Activated CD8-positive, alpha-beta memory T cell treated with anti-CD3 and anti-CD28 coated beads, Interleukin-2, amount 50 U/mL, for 1 hour (primary cell): ENCODE measurements around the gene COX4I2.
"Not testable (repeated sequence)": the region's sequence is repeated elsewhere in the genome, so short reads cannot be mapped to it uniquely, and the experiment has no call there.

Source experiments
- DNase-seq: peaks from one replicate; pipeline ENCODE4 v3.0.0-alpha.2; 2020; ENCODE audit errors: extremely low read depth

Gene COX4I2

DNA sequence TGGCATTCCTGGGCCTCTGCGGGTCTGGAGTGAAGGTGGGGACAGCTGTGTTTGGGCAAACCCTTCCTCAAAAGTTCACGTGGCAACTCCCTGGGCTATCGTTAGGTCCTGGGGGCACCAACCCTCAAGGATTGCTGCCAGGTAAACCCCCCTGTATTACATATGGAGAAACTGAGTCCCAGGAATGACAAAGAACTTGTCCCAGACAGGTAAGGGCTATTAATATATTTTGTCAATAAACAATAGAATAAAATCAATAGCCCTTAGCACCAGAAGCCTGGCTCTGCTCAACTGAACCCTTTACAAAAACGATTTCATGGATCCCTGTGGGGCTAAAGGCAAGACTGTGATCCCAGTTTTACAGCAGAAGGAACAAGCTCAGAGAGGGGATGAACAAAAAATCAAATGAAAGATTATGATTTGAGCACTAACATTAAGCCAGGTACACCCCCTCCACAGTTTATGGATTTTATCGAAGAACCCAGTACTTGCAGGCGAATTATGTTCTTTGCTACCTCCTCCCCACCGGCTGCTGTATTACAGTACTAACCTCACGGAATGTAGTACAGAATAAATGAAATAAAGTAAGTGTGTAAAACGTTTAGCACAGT is 30.0 kb upstream of the COX4I2 start:
- no peak for DNase-seq

DNA sequence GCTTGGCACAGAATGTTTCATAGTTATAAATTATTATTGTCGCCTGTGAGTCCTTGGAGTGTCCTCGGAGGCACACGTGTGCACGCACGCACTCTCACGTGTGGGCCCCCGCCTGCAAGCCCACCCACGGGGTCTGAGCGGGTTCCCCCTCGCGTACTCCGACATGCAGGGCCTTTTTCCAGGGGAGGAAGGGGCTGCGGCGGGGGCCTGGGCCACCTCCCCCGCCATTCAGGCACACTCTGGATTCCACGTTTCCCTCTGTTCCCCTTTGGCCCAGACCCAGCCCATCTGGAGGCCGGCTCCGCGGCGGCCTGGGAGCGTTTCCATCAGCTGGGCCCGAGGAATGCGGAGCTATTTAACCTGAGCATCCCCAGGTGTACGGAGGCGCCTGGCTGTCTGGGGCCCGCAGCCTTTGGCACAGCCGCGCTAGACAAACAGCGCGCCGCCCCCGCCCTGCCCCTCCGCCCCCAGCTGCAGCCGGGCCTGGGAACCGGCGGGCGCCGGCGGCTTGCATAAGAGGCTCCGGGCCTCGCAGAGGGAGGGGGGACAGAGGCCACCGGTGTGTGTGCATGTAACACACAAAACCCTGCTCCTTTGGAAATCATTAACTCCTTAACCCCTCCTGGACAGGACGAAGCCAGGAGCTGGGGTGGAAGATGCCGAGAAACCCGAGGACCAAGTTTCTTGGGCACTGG is 29.3 kb upstream of the COX4I2 start:
- no peak for DNase-seq

GRCh38 chr20:31612271-31612640 is 25.5 kb upstream of the COX4I2 start:
- not testable (repeated sequence) for DNase-seq

DNA sequence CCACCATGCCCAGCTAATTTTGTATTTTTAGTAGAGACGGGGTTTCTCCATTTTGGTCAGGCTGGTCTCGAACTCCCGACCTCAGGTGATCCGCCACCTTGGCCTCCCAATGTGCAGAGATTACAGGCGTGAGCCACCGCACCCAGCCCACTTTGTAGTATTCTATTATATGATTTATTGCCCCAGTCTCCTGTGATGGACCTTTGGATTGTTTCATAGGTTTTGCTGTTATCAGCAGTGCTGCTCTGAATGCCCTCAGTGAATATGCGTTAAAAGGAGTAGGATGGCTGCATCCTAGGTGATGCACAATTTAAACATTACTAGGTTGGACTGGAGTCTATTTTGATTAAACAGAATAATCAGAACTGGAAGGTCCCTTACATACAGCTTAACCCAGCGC is 22.3 kb upstream of the COX4I2 start:
- no peak for DNase-seq

GRCh38 chr20:31617432-31618104 is 20.1 kb upstream of the COX4I2 start:
- DNase-seq, result no peak

GRCh38 chr20:31620246-31620645 is 17.5 kb upstream of the COX4I2 start:
- no peak for DNase-seq

DNA sequence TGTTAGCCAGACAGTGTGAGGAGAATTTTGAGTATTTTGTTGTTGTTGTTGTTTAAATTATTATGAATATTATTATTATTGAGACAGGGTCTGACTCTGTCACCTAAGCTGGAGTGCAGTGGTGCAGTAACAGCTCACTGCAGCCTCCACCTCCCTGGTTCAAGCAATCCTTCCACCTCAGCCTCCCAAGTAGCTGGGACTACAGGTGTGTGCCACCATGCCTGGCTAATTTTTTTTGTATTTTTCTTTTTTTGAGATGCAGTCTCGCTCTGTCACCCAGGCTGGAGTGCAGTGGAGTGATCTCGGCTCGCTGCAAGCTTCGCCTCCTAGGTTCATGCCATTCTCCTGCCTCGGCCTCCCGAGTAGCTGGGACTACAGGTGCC is 14.6 kb upstream of the COX4I2 start:
- not testable (repeated sequence) for DNase-seq

GRCh38 chr20:31626534-31626933 is 11.2 kb upstream of the COX4I2 start:
- DNase-seq, result not testable (repeated sequence)

- not testable (repeated sequence) for DNase-seq
Observed at GRCh38 chr20:31628057-31628456, 9.7 kb upstream of the COX4I2 start.

DNA sequence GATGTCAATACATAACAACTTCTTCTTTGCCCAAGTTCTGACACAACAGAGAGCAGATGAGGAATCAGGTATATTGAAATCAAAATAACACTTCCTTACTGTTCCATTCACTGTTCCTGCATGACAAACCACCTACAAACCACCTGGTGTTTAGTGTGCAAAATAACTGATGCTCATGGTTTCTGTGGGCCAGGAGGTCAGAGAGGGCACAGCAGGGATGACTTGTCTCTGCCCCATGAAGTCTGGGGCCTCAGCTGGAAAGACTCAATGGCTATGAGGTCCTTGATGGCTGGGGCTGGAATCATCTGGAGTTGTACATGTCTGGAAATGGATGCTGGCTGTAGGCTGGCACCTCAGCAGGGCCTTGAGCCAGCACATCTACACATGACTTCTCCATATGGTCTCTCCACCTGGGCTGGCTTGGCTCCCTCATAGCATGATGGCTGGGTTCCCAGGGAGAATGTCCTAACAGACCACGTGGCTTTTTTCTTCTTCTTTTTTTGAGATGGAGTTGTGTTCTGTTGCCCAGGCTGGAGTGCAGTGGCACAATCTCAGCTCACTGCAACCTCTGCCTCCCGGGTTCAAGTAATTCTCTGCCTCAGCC is 7.4 kb upstream of the COX4I2 start:
- no peak for DNase-seq

DNA sequence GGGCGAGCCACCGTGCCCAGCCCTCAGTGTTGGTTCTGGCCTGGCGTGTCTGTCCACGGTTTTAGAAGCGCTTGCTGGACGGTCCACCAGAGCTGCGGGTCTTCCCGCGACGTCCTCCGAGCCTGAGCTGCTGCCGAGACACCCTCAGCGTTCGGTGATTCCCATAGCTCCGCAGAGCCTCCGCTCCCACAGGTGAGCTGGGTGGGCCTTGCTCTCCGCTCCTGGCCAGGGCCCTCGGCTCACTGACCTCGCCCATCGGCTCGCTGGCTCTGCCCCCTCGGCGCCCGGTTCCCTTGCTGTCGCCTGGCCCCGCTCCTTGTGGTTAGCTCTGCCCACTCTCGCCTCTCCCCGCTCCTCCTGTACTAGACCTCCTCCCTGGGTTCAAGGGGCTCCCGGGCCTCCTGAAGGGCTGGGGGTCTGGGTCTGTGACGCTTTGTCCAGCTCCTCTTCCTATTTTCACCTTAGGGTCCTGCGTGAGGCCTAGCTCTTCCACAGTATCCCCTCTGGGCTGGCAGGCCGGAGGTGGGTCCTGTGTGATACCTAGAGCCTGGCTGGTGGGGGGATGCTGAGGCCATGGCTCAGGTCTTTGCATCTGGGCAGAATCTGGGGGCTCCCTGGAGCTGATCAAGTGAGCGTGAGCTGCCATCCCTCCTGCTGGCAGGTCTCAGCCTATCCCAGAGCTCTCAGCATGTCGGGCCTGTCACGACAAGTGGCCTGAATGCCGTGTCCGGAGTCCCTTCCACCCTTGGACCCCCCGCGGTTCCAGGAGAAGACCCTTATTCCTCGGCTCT is 5.0 kb upstream of the COX4I2 start:
- no peak for DNase-seq

DNA sequence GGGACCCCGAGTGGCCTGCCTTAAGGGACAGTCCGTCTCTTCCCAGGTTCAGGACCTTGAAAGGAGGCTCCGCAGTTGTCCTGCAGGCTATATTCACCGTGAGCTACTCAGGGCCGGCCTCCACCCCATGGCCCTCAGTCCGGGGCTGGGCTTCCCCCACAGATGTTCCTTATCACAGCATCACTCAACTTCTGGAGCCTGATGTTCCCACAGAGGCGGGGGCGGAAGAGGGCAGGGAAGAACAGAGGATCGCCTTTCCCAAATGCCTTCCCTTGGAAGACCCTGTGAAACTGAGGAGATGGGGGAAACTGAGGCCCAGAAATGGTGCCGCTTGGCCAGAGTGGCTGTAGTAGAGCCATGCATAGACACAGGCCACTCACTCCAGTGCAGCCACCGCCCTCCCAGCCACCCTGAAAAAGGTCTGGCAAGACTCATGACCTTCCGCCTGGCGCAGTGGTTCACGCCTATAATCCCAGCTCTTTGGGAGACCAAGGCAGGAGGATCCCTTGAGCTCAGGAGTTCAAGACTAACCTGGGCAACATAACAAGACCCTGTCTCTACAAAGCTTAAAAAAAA is 4.3 kb upstream of the COX4I2 start:
- no peak for DNase-seq

DNA sequence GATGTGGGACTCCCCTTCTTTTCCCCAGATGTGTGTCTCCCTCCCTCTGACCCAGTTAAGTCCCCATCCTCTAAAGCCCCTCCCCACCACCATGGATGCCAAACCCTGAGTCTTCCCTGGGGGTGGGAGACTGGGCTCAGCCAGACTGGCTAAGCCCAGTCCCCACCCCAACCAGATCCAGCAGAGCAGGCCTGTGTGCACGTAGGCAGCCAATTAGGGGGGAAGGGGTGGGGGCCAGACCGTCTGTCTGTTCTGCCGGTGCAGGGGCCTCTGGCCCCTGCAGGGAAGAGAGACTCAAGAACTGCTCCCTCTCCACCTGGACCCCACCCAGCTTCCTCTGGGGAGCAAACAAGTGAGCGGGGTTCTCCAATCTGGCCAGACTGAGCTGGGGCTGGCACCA is 605 bp downstream of the COX4I2 start:
- no peak for DNase-seq

- no peak for DNase-seq
Observed at GRCh38 chr20:31638816-31639215, 1.1 kb downstream of the COX4I2 start.

GRCh38 chr20:31640259-31640658 is 2.5 kb downstream of the COX4I2 start:
- no peak for DNase-seq

DNA sequence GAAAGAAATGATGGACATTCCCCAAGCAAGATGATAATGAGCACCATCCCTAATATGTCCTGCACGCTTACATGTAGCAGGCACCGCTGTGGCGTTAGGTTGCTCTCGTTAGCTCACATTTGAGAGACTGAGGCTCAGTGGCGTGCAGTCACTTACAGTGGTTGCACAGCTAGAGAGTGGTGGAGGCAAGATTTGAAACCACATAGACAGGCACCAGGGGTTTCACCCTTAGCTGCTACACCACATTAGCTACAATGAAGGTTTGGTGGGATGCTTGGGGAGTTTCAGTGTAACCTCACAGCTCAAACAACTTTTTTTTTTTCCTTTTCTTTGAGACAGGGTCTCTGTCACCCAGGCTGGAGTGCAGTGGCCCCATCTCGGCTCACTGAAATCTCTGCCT is 3.7 kb downstream of the COX4I2 start:
- no peak for DNase-seq

GRCh38 chr20:31642837-31643236 is 5.1 kb downstream of the COX4I2 start:
- DNase-seq, result no peak

DNA sequence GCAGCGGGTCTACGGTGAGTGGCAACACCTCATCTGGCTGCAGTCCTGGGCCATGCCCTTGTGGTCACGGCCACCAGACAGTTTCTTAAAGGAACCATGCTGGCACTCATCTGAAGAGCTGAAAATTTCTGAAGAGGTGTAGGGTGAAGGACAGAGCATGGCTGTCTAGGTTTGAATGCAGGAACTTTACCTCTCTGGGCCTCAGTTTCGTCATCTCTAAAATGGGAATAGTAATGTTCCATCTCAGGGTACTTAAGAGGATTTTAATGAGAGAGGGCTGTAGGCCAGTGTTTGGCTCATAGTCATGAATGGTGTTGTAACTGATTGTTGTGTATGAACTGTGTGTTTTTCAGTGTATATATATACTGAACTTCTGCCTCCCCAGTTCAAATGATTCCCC is 5.8 kb downstream of the COX4I2 start:
- no peak for DNase-seq

GRCh38 chr20:31644701-31645100 is 7.0 kb downstream of the COX4I2 start:
- DNase-seq, result no peak

DNA sequence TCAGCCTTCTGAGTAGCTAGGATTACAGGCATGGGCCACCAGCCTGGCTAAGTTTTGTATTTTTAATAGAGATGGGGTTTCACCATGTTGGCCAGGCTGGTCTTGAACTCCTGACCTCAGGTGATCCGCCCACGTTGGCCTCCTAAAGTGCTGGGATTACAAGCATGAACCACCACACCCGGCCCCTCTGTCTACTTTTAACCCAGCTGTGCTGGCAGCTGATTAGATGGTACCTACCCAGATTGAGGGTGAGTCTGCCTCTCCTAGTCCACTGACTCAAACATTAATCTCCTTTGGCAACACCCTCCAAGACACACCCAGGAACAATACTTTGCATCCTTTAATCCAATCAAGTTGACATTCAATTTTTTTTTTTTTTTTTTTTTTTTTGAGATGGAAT is 10.4 kb downstream of the COX4I2 start:
- not testable (repeated sequence) for DNase-seq

DNA sequence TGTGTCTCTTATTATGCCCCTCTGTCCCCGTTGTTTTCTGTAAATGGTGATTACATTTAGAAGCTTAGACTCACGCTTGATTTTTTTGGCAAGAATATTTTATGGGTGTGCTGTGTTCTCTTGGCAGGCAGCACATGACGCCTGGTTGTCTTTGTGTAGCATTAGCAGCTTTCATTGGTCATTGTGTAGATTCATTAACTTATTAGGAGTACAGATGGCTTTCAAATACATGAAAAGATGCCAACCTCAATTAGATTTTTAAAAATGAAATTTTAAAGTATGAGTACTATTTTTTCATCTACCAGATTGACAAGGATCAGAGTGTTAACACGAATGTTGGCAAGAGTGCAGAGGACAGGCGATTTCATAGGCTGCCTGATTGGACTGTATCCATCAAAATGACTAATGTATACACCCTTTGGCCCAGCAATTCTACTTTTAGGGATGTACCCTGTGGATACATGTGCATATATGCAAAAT is 15.2 kb downstream of the COX4I2 start:
- DNase-seq, result no peak

DNA sequence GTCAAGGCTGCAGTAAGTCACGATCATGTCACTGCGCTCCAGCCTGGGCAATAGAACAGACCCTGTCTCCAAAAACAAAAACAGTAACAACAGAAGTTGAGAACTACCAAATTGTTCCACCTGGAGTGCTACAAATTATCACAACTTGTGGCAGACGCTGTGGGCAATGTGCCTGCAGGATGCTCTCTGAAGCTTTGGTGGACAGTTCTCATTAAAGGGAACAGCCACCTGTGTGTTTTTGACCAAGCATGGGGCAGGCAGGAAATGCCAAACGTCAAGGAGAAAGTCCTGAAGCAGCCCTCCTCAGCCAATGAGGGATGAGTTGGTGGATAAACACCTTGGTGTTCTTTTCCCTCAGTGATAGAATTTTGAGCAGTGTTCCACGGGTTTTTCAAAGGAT is 15.8 kb downstream of the COX4I2 start:
- DNase-seq, result no peak
